Neural progenitor cell (in vitro differentiated cells): ENCODE results near the gene APOE.

Experiments
- EZH2 ChIP-seq: fragments of 200-600 bp; sonication (generic); IDR thresholded peaks from 2 replicates; pipeline ENCODE4 v1.6.1; 2017; ENCODE audit warnings: antibody characterized with exemption, mild to moderate bottlenecking, moderate library complexity
- TF ChIP-seq, protein P1 (sequence below): fragments of 200-600 bp; sonication (generic); IDR thresholded peaks from 2 replicates; pipeline ENCODE4 v1.5.1; 2017; ENCODE audit warnings: antibody characterized with exemption, mild to moderate bottlenecking

GRCh38 chr19:44908836-44909261 is 3.3 kb downstream of the APOE start:
- TF ChIP-seq, protein P1, sequence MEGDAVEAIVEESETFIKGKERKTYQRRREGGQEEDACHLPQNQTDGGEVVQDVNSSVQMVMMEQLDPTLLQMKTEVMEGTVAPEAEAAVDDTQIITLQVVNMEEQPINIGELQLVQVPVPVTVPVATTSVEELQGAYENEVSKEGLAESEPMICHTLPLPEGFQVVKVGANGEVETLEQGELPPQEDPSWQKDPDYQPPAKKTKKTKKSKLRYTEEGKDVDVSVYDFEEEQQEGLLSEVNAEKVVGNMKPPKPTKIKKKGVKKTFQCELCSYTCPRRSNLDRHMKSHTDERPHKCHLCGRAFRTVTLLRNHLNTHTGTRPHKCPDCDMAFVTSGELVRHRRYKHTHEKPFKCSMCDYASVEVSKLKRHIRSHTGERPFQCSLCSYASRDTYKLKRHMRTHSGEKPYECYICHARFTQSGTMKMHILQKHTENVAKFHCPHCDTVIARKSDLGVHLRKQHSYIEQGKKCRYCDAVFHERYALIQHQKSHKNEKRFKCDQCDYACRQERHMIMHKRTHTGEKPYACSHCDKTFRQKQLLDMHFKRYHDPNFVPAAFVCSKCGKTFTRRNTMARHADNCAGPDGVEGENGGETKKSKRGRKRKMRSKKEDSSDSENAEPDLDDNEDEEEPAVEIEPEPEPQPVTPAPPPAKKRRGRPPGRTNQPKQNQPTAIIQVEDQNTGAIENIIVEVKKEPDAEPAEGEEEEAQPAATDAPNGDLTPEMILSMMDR: no peak
- no peak for TF ChIP-seq EZH2
